HEK293 (cell line): ENCODE measurements around the gene SH3BGRL3.
A peak's percentile ranks its signal among the peaks of the same experiment; 100 is the strongest.

Experiments
- CTCF ChIA-PET: fragments of 350-600 bp; formaldehyde crosslinking; extraction: SDS; loops from one replicate; lab custom pipeline; 2021; ENCODE audit warnings: antibody characterized with exemption; lab: Yijun Ruan, JAX
- POLR2A ChIA-PET: fragments of 300-600 bp; formaldehyde crosslinking; extraction: SDS; loops from one replicate; lab custom pipeline; 2020; ENCODE audit warnings: antibody characterized with exemption, inconsistent platforms; lab: Yijun Ruan, JAX
- H3K27ac ChIP-seq: fragments of 200-500 bp; sonication (Bioruptor generic); 2 replicates; pipeline ENCODE4 v1.5.1; 2014; ENCODE audit warnings: low read depth, low read length, control low read depth, inconsistent platforms; ENCODE audit errors: extremely low read depth
- H3K36me3 ChIP-seq, 2 experiments: fragments of 200-500 bp in 1 of 2; sonication (Bioruptor generic) in 1 of 2; 1 replicate in 1 of 2; 2 replicates in 1 of 2; pipeline ENCODE4 v1.5.1; 2014 to 2017; ENCODE audit warnings: inconsistent platforms in 2 of 2, low read length in 2 of 2; ENCODE audit not compliant: control insufficient read depth in 2 of 2, insufficient read depth in 1 of 2
- H3K4me1 ChIP-seq: fragments of 200-500 bp; sonication (Bioruptor generic); 2 replicates; pipeline ENCODE4 v1.5.1; 2014; ENCODE audit warnings: mild to moderate bottlenecking, low read length, inconsistent platforms; ENCODE audit not compliant: control insufficient read depth, insufficient read depth
- H3K4me3 ChIP-seq: 2 replicates; pipeline ENCODE4 v1.5.1; 2011; ENCODE audit warnings: low read depth, mild to moderate bottlenecking, control low read depth, low read length, moderate library complexity
- H3K9me3 ChIP-seq: fragments of 200-500 bp; sonication (Bioruptor generic); 2 replicates; pipeline ENCODE4 v1.5.1; 2014; ENCODE audit warnings: low read depth, low read length, inconsistent platforms; ENCODE audit not compliant: control insufficient read depth, insufficient read depth
- AEBP2 ChIP-seq: fragments of 450-650 bp; formaldehyde crosslinking; IDR thresholded peaks from 2 replicates; pipeline ENCODE4 v1.5.1; 2016; ENCODE audit warnings: missing biosample characterization, missing genetic modification characterization, borderline replicate concordance
- EGR2 ChIP-seq: fragments of 450-650 bp; formaldehyde crosslinking; IDR thresholded peaks from 2 replicates; pipeline ENCODE4 v1.5.1; 2016; ENCODE audit warnings: low read depth, missing biosample characterization, missing genetic modification characterization
- HIC1 ChIP-seq: fragments of 450-650 bp; formaldehyde crosslinking; IDR thresholded peaks from 2 replicates; pipeline ENCODE4 v1.5.1; 2016; ENCODE audit warnings: missing biosample characterization, missing genetic modification characterization
- MYNN ChIP-seq: fragments of 450-650 bp; formaldehyde crosslinking; IDR thresholded peaks from 2 replicates; pipeline ENCODE4 v1.5.1; 2016; ENCODE audit warnings: missing biosample characterization, missing genetic modification characterization, borderline replicate concordance
- PATZ1 ChIP-seq: fragments of 450-650 bp; formaldehyde crosslinking; IDR thresholded peaks from 2 replicates; pipeline ENCODE4 v1.5.1; 2016; ENCODE audit warnings: missing biosample characterization, missing genetic modification characterization
- SP2 ChIP-seq: fragments of 450-650 bp; formaldehyde crosslinking; IDR thresholded peaks from 2 replicates; pipeline ENCODE4 v1.5.1; 2016; ENCODE audit warnings: missing biosample characterization, missing genetic modification characterization
- TRIM28 ChIP-seq: IDR thresholded peaks from 2 replicates; pipeline ENCODE4 v1.6.1; 2011; ENCODE audit warnings: low read length, control low read depth, borderline replicate concordance
- ZBTB8A ChIP-seq: fragments of 450-650 bp; formaldehyde crosslinking; IDR thresholded peaks from 2 replicates; pipeline ENCODE4 v1.5.1; 2016; ENCODE audit warnings: missing biosample characterization, missing genetic modification characterization
- ZNF138 ChIP-seq: fragments of 450-650 bp; formaldehyde crosslinking; IDR thresholded peaks from 2 replicates; pipeline ENCODE4 v1.5.1; 2016; ENCODE audit warnings: missing biosample characterization, missing genetic modification characterization, borderline replicate concordance
- ZNF157 ChIP-seq: fragments of 450-650 bp; formaldehyde crosslinking; IDR thresholded peaks from 2 replicates; pipeline ENCODE4 v1.5.1; 2016; ENCODE audit warnings: missing biosample characterization, missing genetic modification characterization
- ZNF341 ChIP-seq: fragments of 450-650 bp; formaldehyde crosslinking; IDR thresholded peaks from 2 replicates; pipeline ENCODE4; 2016; ENCODE audit warnings: low read depth, missing biosample characterization, missing genetic modification characterization
- ZNF48 ChIP-seq: fragments of 450-650 bp; formaldehyde crosslinking; IDR thresholded peaks from 2 replicates; pipeline ENCODE4 v1.5.1; 2016; ENCODE audit warnings: missing biosample characterization, missing genetic modification characterization
- ZNF623 ChIP-seq: fragments of 450-650 bp; formaldehyde crosslinking; IDR thresholded peaks from 2 replicates; pipeline ENCODE4 v1.5.1; 2016; ENCODE audit warnings: missing biosample characterization, missing genetic modification characterization
- ZNF624 ChIP-seq: fragments of 450-650 bp; formaldehyde crosslinking; IDR thresholded peaks from 2 replicates; pipeline ENCODE4 v1.5.1; 2017; ENCODE audit warnings: missing biosample characterization, missing genetic modification characterization
- ZNF639 ChIP-seq: fragments of 450-650 bp; formaldehyde crosslinking; IDR thresholded peaks from 2 replicates; pipeline ENCODE4 v1.5.1; 2016; ENCODE audit warnings: missing biosample characterization, missing genetic modification characterization
- ZNF645 ChIP-seq: fragments of 450-650 bp; formaldehyde crosslinking; IDR thresholded peaks from 2 replicates; pipeline ENCODE4; 2016; ENCODE audit warnings: missing biosample characterization, missing genetic modification characterization
- ZNF660 ChIP-seq: fragments of 450-650 bp; IDR thresholded peaks from 2 replicates; pipeline ENCODE4 v1.5.1; 2018; ENCODE audit warnings: missing biosample characterization, mild to moderate bottlenecking, missing genetic modification characterization
- ZNF692 ChIP-seq: fragments of 450-650 bp; formaldehyde crosslinking; IDR thresholded peaks from 2 replicates; pipeline ENCODE4 v1.5.1; 2016; ENCODE audit warnings: missing biosample characterization, missing genetic modification characterization
- ZSCAN18 ChIP-seq: fragments of 450-650 bp; formaldehyde crosslinking; IDR thresholded peaks from 2 replicates; pipeline ENCODE4 v1.5.1; 2016; ENCODE audit warnings: missing biosample characterization, missing genetic modification characterization
- ZSCAN23 ChIP-seq: fragments of 450-650 bp; formaldehyde crosslinking; IDR thresholded peaks from 2 replicates; pipeline ENCODE4 v1.5.1; 2016; ENCODE audit warnings: missing biosample characterization, missing genetic modification characterization
- ZSCAN30 ChIP-seq: fragments of 450-650 bp; IDR thresholded peaks from 2 replicates; pipeline ENCODE4 v1.5.1; 2018; ENCODE audit warnings: missing biosample characterization, mild to moderate bottlenecking, missing genetic modification characterization, moderate library complexity
- ZSCAN4 ChIP-seq: fragments of 450-650 bp; formaldehyde crosslinking; IDR thresholded peaks from 2 replicates; pipeline ENCODE4 v1.5.1; 2017; ENCODE audit warnings: missing biosample characterization, missing genetic modification characterization

SH3BGRL3 gene

GRCh38 chr1:26275580-26276431, 4.1 kb upstream of the SH3BGRL3 start:
- Histone ChIP-seq H3K9me3 (no peaks in the 10 kb centered on the region), H3K36me3 (peaks cover 14 to 72% of the 10 kb centered on the region in 2 experiments; a peak in 1 of 3 replicates), H3K4me3 (no peak overlapping the region), H3K27ac (peak overlapping the region; percentile 0; the same call in 1 of the 2 replicates), H3K4me1 (0 out of 2 replicates have a peak, but pooled peaks cover 3% of the 10 kb centered on the region)
- POLR2A ChIA-PET, result interaction anchor here (0.6 to 1.0 kb wide), 4 partner anchors 41 to 614 kb away, joined by 3 to 4 read pairs (median 3); partner anchors contain the start of genes CEP85 and GPN2
- CTCF ChIA-PET, result interaction anchor here (0.6 to 5.1 kb wide), 37 partner anchors 9 to 241 kb away, joined by 3 to 50 read pairs (median 4); partner anchors contain the start of genes CD52, UBXN11 and ZNF593
- TF ChIP-seq ZSCAN30 (tag by site-specific recombination) (no peak), EGR2 (tag by site-specific recombination) (peak; percentile 89), ZNF138 (no peak), ZNF157 (tag by site-specific recombination) (no peak), MYNN (tag by site-specific recombination) (no peak), SP2 (tag by site-specific recombination) (peak; percentile 53), ZSCAN4 (tag by site-specific recombination) (no peak), ZNF660 (tag by site-specific recombination) (peak; percentile 53), ZNF692 (peak; percentile 98), ZSCAN18 (tag by site-specific recombination) (no peak), ZNF48 (tag by site-specific recombination) (no peak), HIC1 (no peak), TRIM28 (peak; percentile 76), ZNF645 (tag by site-specific recombination) (no peak), PATZ1 (tag by site-specific recombination) (peak; percentile 27; the same call in 1 of the 2 replicates), ZNF639 (no peak; the same call in 1 of the 2 replicates), ZNF624 (tag by site-specific recombination) (no peak), ZNF341 (tag by site-specific recombination) (no peak), ZNF623 (tag by site-specific recombination) (no peak; the same call in 1 of the 2 replicates), ZBTB8A (tag by site-specific recombination) (no peak), AEBP2 (tag by site-specific recombination) (no peak), ZSCAN23 (tag by site-specific recombination) (no peak)
